K562 (cell line): ENCODE measurements around the gene CLTA. TPM values are rescaled to one million over a fixed set of nuclear protein-coding genes. Genes with fewer than 3 reads are reported as not detected.

Experiments used
- DLX4 ChIP-seq: fragments of 250-450 bp; sonication (Bioruptor Pico); IDR thresholded peaks from 2 replicates; pipeline ENCODE4 v1.6.1; 2021; ENCODE audit warnings: mild to moderate bottlenecking
- EHMT2 ChIP-seq: fragments of 450-650 bp; IDR thresholded peaks from 2 replicates; pipeline ENCODE4 v1.6.1; 2018; ENCODE audit warnings: antibody characterized with exemption
- HDAC1 ChIP-seq, 2 experiments: fragments of 450-650 bp; IDR thresholded peaks; 2 replicates each; pipeline ENCODE4 v1.6.1; 2016 to 2017; ENCODE audit warnings: inconsistent platforms in 1 of 2, mild to moderate bottlenecking in 1 of 2, moderate library complexity in 1 of 2
- KAT2B ChIP-seq: IDR thresholded peaks from one replicate; pipeline ENCODE4 v1.6.1; 2012; ENCODE audit warnings: low read depth, mild to moderate bottlenecking, control low read depth, inconsistent platforms, low read length, moderate library complexity
- NR4A1 ChIP-seq, 2 experiments: fragments of 250-450 bp in 1 of 2; fragments of 450-650 bp in 1 of 2; sonication (Bioruptor Pico) in 1 of 2; IDR thresholded peaks; 2 replicates each; pipeline versions ENCODE4 v1.4.0 to v1.6.1; 2016 to 2020; ENCODE audit warnings: mild to moderate bottlenecking in 2 of 2, missing compliant biosample characterization in 1 of 2, missing genetic modification characterization in 1 of 2, moderate library complexity in 1 of 2
- RHOXF2B ChIP-seq: fragments of 250-450 bp; sonication (Bioruptor Pico); conservative IDR thresholded peaks from 2 replicates; pipeline ENCODE4 v1.5.1; 2021
- SMAD1 ChIP-seq: fragments of 150-350 bp; IDR thresholded peaks from 2 replicates; pipeline ENCODE4 v1.6.1; 2014; ENCODE audit warnings: low read length, low read depth; ENCODE audit not compliant: partially characterized antibody
- SMARCC2 ChIP-seq: fragments of 450-650 bp; IDR thresholded peaks from 2 replicates; pipeline ENCODE4 v1.6.1; 2017; ENCODE audit warnings: antibody characterized with exemption, moderate library complexity, mild to moderate bottlenecking, low read depth
- SMARCE1 ChIP-seq: fragments of 450-650 bp; IDR thresholded peaks from 2 replicates; pipeline ENCODE4 v1.7.1; 2016; ENCODE audit warnings: mild to moderate bottlenecking
- SPI1 ChIP-seq: IDR thresholded peaks from 2 replicates; pipeline ENCODE4 v1.6.1; 2011; ENCODE audit warnings: low read depth, low read length, control low read depth, borderline replicate concordance
- ZBTB2 ChIP-seq: fragments of 450-650 bp; IDR thresholded peaks from 2 replicates; pipeline ENCODE4 v1.6.1; 2016; ENCODE audit warnings: antibody characterized with exemption
- ZNF253 ChIP-seq: fragments of 250-450 bp; sonication (Bioruptor Pico); conservative IDR thresholded peaks from 2 replicates; pipeline ENCODE4 v1.6.1; 2021; ENCODE audit warnings: mild to moderate bottlenecking
- polyA plus RNA-seq, 8 experiments: library from polyadenylated mRNA; depleted of rRNA in 4 of 8; stranded (reverse) in 5 of 8; unstranded in 3 of 8; fragments of >200 nt; fragmentation: Nextera tagmentation in 2 of 8; fragmentation: Illumina TruSeq in 1 of 8; extraction: Ambion mirVana in 2 of 8; extraction: Trizol in 1 of 8; gene quantifications; 2 replicates each; pipeline versions ENCODE4 v1.2.1 to v1.2.3, GENCODE V29; 2011 to 2014; ENCODE audit warnings: inconsistent platforms in 1 of 8, missing spikeins in 1 of 8
- total RNA-seq, 7 experiments: library from RNA; depleted of rRNA in 6 of 7; stranded (reverse); fragments of >200 nt in 6 of 7; fragmentation: Illumina TruSeq in 2 of 7; extraction: Trizol in 2 of 7; gene quantifications; 2 replicates each; pipeline versions ENCODE4 v1.2.1 to v1.2.3, GENCODE V29; 2011 to 2021; ENCODE audit warnings: low replicate concordance in 1 of 7
- TF ChIP-seq, protein P1 (sequence below): fragments of 450-650 bp; IDR thresholded peaks from 2 replicates; pipeline ENCODE4 v1.6.1; 2018; ENCODE audit not compliant: partially characterized antibody
- TF ChIP-seq, protein P2 (sequence below): sonication (generic); formaldehyde crosslinking; IDR thresholded peaks from 2 replicates; pipeline ENCODE4 v1.8.0; 2023; ENCODE audit warnings: mild to moderate bottlenecking, missing genetic modification reagents
- TF ChIP-seq, protein P3 (sequence below): sonication (generic); formaldehyde crosslinking; IDR thresholded peaks from 2 replicates; pipeline ENCODE4 v1.8.1; 2023; ENCODE audit warnings: mild to moderate bottlenecking, missing genetic modification reagents

CLTA gene
- total and polyA plus RNA-seq, 9 of the 15 experiments (the other 6 are each of a cell fraction or from before 2014, with no cell fraction given), result 37.8 to 219 (median 144) TPM

GRCh38 chr9:36142510-36143244 lies 48.0 kb upstream of the CLTA start (continued):
- TF ChIP-seq, protein P1, sequence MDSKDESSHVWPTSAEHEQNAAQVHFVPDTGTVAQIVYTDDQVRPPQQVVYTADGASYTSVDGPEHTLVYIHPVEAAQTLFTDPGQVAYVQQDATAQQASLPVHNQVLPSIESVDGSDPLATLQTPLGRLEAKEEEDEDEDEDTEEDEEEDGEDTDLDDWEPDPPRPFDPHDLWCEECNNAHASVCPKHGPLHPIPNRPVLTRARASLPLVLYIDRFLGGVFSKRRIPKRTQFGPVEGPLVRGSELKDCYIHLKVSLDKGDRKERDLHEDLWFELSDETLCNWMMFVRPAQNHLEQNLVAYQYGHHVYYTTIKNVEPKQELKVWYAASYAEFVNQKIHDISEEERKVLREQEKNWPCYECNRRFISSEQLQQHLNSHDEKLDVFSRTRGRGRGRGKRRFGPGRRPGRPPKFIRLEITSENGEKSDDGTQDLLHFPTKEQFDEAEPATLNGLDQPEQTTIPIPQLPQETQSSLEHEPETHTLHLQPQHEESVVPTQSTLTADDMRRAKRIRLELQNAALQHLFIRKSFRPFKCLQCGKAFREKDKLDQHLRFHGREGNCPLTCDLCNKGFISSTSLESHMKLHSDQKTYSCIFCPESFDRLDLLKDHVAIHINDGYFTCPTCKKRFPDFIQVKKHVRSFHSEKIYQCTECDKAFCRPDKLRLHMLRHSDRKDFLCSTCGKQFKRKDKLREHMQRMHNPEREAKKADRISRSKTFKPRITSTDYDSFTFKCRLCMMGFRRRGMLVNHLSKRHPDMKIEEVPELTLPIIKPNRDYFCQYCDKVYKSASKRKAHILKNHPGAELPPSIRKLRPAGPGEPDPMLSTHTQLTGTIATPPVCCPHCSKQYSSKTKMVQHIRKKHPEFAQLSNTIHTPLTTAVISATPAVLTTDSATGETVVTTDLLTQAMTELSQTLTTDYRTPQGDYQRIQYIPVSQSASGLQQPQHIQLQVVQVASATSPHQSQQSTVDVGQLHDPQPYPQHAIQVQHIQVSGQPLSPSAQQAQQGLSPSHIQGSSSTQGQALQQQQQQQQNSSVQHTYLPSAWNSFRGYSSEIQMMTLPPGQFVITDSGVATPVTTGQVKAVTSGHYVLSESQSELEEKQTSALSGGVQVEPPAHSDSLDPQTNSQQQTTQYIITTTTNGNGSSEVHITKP, result peak; percentile 54
- TF ChIP-seq, protein P2, sequence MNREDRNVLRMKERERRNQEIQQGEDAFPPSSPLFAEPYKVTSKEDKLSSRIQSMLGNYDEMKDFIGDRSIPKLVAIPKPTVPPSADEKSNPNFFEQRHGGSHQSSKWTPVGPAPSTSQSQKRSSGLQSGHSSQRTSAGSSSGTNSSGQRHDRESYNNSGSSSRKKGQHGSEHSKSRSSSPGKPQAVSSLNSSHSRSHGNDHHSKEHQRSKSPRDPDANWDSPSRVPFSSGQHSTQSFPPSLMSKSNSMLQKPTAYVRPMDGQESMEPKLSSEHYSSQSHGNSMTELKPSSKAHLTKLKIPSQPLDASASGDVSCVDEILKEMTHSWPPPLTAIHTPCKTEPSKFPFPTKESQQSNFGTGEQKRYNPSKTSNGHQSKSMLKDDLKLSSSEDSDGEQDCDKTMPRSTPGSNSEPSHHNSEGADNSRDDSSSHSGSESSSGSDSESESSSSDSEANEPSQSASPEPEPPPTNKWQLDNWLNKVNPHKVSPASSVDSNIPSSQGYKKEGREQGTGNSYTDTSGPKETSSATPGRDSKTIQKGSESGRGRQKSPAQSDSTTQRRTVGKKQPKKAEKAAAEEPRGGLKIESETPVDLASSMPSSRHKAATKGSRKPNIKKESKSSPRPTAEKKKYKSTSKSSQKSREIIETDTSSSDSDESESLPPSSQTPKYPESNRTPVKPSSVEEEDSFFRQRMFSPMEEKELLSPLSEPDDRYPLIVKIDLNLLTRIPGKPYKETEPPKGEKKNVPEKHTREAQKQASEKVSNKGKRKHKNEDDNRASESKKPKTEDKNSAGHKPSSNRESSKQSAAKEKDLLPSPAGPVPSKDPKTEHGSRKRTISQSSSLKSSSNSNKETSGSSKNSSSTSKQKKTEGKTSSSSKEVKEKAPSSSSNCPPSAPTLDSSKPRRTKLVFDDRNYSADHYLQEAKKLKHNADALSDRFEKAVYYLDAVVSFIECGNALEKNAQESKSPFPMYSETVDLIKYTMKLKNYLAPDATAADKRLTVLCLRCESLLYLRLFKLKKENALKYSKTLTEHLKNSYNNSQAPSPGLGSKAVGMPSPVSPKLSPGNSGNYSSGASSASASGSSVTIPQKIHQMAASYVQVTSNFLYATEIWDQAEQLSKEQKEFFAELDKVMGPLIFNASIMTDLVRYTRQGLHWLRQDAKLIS, result no peak
- TF ChIP-seq SMAD1 (no peak), DLX4 (CRISPR knock-in tag) (no peak), ZBTB2 (peak; percentile 61; the same call in 1 of the 2 replicates), KAT2B (no peak), NR4A1 (CRISPR knock-in tag; IDR thresholded peaks at IDR 0.05) (no peak), NR4A1 (tag; IDR thresholded peaks at IDR 0.05) (no peak), RHOXF2B (CRISPR knock-in tag) (no peak), HDAC1 (IDR thresholded peaks at IDR 0.05) (no peak), SPI1 (no peak), SMARCE1 (0 out of 2 replicates have a peak, but pooled peaks have one; percentile 51), EHMT2 (no peak), SMARCC2 (no peak), ZNF253 (CRISPR knock-in tag) (no peak)
- TF ChIP-seq, protein P3, sequence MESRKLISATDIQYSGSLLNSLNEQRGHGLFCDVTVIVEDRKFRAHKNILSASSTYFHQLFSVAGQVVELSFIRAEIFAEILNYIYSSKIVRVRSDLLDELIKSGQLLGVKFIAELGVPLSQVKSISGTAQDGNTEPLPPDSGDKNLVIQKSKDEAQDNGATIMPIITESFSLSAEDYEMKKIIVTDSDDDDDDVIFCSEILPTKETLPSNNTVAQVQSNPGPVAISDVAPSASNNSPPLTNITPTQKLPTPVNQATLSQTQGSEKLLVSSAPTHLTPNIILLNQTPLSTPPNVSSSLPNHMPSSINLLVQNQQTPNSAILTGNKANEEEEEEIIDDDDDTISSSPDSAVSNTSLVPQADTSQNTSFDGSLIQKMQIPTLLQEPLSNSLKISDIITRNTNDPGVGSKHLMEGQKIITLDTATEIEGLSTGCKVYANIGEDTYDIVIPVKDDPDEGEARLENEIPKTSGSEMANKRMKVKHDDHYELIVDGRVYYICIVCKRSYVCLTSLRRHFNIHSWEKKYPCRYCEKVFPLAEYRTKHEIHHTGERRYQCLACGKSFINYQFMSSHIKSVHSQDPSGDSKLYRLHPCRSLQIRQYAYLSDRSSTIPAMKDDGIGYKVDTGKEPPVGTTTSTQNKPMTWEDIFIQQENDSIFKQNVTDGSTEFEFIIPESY (CRISPR knock-in tag), result peak; percentile 25; the same call in 1 of the 2 replicates
